WTC11 (cell line): ENCODE results near the gene FBXO31.
"Not testable (repeated sequence)": the region's sequence is repeated elsewhere in the genome, so short reads cannot be mapped to it uniquely, and the experiment has no call there.

Experiments used
- ATF1 ChIP-seq: sonication (generic); formaldehyde crosslinking; IDR thresholded peaks from 2 replicates; pipeline ENCODE4 v1.8.1; 2023; ENCODE audit warnings: mild to moderate bottlenecking, moderate library complexity, missing genetic modification reagents
- CREM ChIP-seq: sonication (generic); formaldehyde crosslinking; IDR thresholded peaks from 2 replicates; pipeline ENCODE4 v1.8.1; 2022; ENCODE audit warnings: mild to moderate bottlenecking, missing genetic modification reagents, moderate library complexity
- ELF4 ChIP-seq: sonication (generic); formaldehyde crosslinking; IDR thresholded peaks from 2 replicates; pipeline ENCODE4 v1.8.1; 2022; ENCODE audit warnings: low read depth, mild to moderate bottlenecking, moderate library complexity, missing genetic modification reagents
- FOXP1 ChIP-seq: sonication (generic); formaldehyde crosslinking; IDR thresholded peaks from 2 replicates; pipeline ENCODE4 v1.8.0; 2022; ENCODE audit warnings: missing genetic modification reagents, mild to moderate bottlenecking, moderate library complexity, borderline replicate concordance
- GTF2I ChIP-seq: fragments of 250-450 bp; sonication (Bioruptor Pico); conservative IDR thresholded peaks from 2 replicates; pipeline ENCODE4 v1.4.0; 2021; ENCODE audit warnings: mild to moderate bottlenecking
- NFE2L1 ChIP-seq: sonication (generic); formaldehyde crosslinking; IDR thresholded peaks from 2 replicates; pipeline ENCODE4 v1.8.1; 2023; ENCODE audit warnings: missing genetic modification reagents
- SP1 ChIP-seq: sonication (generic); formaldehyde crosslinking; conservative IDR thresholded peaks from 2 replicates; pipeline ENCODE4 v1.8.1; 2022; ENCODE audit warnings: missing genetic modification reagents
- TCF7 ChIP-seq: sonication (generic); formaldehyde crosslinking; IDR thresholded peaks from 2 replicates; pipeline ENCODE4 v1.8.0; 2022; ENCODE audit warnings: mild to moderate bottlenecking, low read depth, missing genetic modification reagents, moderate library complexity
- TEAD1 ChIP-seq: sonication (generic); formaldehyde crosslinking; IDR thresholded peaks from 2 replicates; pipeline ENCODE4 v1.8.0; 2022; ENCODE audit warnings: mild to moderate bottlenecking, missing genetic modification reagents
- TF ChIP-seq, protein P1 (sequence below): fragments of 200-600 bp; IDR thresholded peaks from 2 replicates; pipeline ENCODE4 v1.8.0; 2022; ENCODE audit warnings: antibody characterized with exemption
- TF ChIP-seq, protein P2 (sequence below): sonication (generic); formaldehyde crosslinking; IDR thresholded peaks from 2 replicates; pipeline ENCODE4 v1.8.0; 2022; ENCODE audit warnings: mild to moderate bottlenecking, missing genetic modification reagents
- TF ChIP-seq, protein P3 (sequence below): sonication (generic); formaldehyde crosslinking; IDR thresholded peaks from 2 replicates; pipeline ENCODE4 v1.8.1; 2023; ENCODE audit warnings: mild to moderate bottlenecking, missing genetic modification reagents
- TF ChIP-seq, protein P4 (sequence below): sonication (generic); formaldehyde crosslinking; IDR thresholded peaks from 2 replicates; pipeline ENCODE4 v1.8.1; 2023; ENCODE audit warnings: mild to moderate bottlenecking, missing genetic modification reagents
- TF ChIP-seq, protein P5 (sequence below): sonication (generic); formaldehyde crosslinking; conservative IDR thresholded peaks from 2 replicates; pipeline ENCODE4 v1.8.1; 2023; ENCODE audit warnings: mild to moderate bottlenecking, low read depth, missing genetic modification reagents, moderate library complexity

DNA sequence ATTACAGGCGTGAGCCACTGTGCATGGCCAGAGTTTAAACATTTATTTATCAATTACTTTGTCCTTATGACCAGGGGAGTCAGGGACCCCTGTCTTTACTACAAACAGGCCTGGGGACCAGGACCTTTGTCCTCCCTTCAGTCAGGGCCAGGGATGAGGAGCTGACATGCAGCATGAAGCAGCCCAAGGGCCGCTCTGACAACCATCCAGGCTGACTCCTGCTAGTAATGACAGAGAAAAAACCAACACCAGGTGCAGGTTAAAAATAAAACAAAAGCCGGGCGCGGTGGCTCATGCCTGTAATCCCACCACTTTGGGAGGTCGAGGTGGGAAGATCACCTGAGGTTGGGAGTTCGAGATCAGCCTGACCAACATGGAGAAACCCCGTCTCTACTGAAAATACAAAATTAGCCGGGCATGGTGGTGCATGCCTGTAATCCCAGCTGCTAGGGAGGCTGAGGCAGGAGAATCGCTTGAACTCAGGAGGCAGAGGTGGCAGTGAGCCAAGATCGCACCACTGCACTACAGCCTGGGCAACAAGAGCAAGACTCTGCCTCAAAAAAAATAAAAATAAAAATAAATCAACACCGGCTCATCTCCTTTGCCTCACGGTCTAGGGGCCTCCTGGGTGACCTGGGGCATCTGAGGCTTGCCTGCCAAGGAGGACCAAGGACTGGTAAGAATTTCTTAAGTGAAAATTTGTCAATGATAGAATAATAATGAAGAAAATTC is 20.6 kb downstream of the FBXO31 start:
- TF ChIP-seq, protein P1, sequence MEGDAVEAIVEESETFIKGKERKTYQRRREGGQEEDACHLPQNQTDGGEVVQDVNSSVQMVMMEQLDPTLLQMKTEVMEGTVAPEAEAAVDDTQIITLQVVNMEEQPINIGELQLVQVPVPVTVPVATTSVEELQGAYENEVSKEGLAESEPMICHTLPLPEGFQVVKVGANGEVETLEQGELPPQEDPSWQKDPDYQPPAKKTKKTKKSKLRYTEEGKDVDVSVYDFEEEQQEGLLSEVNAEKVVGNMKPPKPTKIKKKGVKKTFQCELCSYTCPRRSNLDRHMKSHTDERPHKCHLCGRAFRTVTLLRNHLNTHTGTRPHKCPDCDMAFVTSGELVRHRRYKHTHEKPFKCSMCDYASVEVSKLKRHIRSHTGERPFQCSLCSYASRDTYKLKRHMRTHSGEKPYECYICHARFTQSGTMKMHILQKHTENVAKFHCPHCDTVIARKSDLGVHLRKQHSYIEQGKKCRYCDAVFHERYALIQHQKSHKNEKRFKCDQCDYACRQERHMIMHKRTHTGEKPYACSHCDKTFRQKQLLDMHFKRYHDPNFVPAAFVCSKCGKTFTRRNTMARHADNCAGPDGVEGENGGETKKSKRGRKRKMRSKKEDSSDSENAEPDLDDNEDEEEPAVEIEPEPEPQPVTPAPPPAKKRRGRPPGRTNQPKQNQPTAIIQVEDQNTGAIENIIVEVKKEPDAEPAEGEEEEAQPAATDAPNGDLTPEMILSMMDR, result not testable (repeated sequence)
- TF ChIP-seq SP1 (CRISPR knock-in tag); TCF7 (CRISPR knock-in tag); ELF4 (CRISPR knock-in tag); GTF2I (CRISPR knock-in tag); NFE2L1 (CRISPR knock-in tag); CREM (CRISPR knock-in tag); ATF1 (CRISPR knock-in tag); TEAD1 (CRISPR knock-in tag); FOXP1: not testable (repeated sequence)
- TF ChIP-seq, protein P2, sequence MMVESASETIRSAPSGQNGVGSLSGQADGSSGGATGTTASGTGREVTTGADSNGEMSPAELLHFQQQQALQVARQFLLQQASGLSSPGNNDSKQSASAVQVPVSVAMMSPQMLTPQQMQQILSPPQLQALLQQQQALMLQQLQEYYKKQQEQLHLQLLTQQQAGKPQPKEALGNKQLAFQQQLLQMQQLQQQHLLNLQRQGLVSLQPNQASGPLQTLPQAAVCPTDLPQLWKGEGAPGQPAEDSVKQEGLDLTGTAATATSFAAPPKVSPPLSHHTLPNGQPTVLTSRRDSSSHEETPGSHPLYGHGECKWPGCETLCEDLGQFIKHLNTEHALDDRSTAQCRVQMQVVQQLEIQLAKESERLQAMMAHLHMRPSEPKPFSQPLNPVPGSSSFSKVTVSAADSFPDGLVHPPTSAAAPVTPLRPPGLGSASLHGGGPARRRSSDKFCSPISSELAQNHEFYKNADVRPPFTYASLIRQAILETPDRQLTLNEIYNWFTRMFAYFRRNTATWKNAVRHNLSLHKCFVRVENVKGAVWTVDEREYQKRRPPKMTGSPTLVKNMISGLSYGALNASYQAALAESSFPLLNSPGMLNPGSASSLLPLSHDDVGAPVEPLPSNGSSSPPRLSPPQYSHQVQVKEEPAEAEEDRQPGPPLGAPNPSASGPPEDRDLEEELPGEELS (CRISPR knock-in tag), result not testable (repeated sequence)
- TF ChIP-seq, protein P3, sequence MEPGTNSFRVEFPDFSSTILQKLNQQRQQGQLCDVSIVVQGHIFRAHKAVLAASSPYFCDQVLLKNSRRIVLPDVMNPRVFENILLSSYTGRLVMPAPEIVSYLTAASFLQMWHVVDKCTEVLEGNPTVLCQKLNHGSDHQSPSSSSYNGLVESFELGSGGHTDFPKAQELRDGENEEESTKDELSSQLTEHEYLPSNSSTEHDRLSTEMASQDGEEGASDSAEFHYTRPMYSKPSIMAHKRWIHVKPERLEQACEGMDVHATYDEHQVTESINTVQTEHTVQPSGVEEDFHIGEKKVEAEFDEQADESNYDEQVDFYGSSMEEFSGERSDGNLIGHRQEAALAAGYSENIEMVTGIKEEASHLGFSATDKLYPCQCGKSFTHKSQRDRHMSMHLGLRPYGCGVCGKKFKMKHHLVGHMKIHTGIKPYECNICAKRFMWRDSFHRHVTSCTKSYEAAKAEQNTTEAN (CRISPR knock-in tag), result not testable (repeated sequence)
- TF ChIP-seq, protein P4, sequence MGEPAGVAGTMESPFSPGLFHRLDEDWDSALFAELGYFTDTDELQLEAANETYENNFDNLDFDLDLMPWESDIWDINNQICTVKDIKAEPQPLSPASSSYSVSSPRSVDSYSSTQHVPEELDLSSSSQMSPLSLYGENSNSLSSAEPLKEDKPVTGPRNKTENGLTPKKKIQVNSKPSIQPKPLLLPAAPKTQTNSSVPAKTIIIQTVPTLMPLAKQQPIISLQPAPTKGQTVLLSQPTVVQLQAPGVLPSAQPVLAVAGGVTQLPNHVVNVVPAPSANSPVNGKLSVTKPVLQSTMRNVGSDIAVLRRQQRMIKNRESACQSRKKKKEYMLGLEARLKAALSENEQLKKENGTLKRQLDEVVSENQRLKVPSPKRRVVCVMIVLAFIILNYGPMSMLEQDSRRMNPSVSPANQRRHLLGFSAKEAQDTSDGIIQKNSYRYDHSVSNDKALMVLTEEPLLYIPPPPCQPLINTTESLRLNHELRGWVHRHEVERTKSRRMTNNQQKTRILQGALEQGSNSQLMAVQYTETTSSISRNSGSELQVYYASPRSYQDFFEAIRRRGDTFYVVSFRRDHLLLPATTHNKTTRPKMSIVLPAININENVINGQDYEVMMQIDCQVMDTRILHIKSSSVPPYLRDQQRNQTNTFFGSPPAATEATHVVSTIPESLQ, result not testable (repeated sequence)
- TF ChIP-seq, protein P5, sequence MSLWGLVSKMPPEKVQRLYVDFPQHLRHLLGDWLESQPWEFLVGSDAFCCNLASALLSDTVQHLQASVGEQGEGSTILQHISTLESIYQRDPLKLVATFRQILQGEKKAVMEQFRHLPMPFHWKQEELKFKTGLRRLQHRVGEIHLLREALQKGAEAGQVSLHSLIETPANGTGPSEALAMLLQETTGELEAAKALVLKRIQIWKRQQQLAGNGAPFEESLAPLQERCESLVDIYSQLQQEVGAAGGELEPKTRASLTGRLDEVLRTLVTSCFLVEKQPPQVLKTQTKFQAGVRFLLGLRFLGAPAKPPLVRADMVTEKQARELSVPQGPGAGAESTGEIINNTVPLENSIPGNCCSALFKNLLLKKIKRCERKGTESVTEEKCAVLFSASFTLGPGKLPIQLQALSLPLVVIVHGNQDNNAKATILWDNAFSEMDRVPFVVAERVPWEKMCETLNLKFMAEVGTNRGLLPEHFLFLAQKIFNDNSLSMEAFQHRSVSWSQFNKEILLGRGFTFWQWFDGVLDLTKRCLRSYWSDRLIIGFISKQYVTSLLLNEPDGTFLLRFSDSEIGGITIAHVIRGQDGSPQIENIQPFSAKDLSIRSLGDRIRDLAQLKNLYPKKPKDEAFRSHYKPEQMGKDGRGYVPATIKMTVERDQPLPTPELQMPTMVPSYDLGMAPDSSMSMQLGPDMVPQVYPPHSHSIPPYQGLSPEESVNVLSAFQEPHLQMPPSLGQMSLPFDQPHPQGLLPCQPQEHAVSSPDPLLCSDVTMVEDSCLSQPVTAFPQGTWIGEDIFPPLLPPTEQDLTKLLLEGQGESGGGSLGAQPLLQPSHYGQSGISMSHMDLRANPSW (CRISPR knock-in tag), result not testable (repeated sequence)
